ENCODE data around the gene SCN10A. TPM values are rescaled to one million over a fixed set of nuclear protein-coding genes. Genes with fewer than 3 reads are reported as not detected.

Gene SCN10A
- total RNA-seq, 1 donor from 2014 or later = not detected

DNA sequence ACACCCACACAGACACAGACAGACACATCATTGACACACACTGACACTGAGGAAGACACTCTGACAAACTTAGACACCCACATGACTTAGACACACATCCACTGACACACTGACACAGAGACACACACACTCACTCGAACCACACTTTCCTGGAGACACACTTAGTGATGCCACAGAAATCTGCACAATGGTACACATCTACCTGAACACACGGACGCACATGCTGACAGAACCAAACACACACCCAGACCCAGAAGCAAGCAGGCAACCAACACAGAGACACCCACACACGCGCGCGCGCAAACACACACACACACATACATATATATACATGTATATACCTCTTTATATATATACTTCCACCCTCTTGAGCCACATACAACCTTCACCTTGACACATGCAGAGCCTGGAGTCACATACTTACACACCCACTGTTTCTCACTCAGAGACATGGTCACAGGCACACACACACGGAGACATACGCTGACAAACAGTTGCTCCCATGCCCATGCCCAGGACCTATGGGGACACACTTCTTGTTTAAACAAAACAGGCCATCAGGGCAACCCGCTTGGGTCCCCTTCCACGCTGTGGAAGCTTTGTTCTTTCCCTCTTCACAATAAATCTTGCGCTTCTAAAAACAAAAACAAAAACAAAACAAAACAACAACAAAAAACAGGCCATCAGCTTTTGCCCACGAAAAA lies 165.6 kb downstream of the SCN10A start:
- DNase-seq = peak; percentile 12

DNA sequence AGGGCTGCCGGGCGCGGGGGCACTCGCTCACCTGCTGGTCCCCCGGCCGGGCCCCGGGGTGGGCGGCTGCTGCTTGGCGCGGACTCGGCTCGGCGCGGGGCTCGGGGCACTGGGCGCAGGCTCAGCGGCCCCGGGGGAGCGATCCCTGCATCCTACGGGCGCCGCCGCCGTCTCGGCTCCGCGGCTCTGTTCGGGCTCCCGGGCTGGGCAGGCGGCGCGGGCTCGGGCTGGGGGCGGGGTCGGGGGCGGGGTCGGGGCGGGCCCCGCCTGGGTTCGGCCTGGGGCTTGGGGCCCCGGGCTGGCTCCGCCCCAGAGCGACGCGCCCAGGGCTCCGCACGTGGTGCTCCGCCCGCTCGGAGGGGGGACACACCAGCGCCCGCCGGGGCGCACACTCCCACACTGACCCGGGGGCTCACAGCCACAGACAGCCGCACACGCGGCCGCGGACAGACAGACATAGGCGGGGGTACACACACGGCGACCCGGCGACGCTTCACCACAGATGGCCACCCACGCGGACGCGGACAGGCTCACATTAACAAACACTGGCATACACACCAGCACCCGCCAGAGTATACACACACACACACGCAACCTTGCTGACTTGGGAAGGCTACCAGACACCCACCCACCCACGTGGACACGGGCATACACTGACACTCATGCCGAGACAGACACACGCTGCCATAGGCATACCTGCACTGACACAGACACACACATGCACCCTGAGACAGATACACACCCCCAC lies 166.3 kb downstream of the SCN10A start, which contains the start of gene SCN5A:
TSS of gene SCN5A (minus strand) at position 188 of the 748 bp plus-strand sequence. CDS start 16,380 bp downstream, outside the sequence.
- DNase-seq = peak; percentile 11

DNA sequence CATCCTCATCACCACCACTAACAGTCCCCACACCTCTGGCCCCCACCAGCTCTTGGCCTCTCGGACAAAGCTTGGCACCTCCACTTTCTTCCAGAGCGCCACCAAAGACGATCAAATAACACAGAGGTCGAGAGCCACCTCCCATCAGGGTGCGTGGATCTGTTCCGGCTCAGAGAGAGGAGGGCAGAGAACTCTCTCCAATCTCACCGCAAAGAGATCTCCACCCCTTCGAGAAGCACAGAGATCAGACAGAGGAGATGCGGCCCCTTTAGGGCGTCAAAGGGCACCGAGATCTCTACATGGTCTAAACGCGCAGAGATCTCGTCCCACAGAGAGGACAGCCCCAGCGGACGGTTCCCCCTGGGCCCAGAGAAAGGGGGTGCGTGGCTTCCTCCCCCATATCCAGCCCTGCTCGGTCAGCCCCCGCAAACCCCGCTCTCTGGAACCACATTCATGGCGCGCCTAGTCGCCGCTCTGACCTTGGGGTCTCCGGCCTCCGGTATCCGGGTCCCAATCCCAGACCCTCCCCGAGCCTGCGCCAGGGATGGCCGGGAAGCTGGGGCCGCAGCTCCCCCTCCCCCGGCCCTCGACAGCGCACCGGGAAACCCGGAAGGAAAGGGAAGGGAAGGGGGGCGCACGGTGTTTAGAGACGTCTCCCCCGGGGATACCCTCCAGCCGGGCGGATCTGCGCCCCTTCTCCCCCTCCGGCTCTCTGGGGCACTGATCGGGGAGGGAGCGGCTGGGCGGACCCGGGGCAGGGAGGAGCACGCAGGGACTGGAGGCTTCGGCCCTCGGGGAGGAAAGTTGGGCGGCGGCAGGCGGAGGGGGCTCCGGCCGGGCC lies 167.1 kb downstream of the SCN10A start:
- no peak for DNase-seq

DNA sequence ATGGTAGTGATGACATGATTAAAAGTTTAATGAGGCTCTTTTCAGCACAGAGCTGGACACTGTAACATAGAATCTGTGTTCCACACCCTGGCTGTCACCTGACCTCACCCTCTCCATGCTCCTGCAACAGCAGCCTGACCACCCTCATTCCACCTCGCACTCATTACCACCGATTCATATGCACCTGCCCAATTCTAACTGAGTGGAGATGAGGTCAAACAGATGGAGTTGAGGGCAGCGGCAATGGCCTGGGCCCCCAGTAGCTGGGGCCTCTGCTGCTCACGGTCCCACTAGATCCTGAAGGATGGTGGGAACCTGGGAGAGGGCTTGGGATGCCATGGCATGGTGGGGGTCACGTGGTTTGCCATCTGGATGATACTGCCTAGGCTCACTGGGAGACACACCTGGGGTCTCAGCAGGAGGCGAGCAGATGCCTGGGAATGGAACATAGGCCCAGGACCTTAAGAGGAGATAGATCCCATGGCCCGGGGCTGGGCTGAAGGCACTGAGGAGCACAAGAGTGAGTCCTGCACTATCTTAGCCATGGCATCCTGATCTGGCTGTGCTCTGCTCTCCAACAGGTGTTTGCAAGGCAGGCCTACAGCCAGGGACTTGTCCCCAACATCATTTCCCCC lies 167.9 kb downstream of the SCN10A start:
- DNase-seq = no peak

DNA sequence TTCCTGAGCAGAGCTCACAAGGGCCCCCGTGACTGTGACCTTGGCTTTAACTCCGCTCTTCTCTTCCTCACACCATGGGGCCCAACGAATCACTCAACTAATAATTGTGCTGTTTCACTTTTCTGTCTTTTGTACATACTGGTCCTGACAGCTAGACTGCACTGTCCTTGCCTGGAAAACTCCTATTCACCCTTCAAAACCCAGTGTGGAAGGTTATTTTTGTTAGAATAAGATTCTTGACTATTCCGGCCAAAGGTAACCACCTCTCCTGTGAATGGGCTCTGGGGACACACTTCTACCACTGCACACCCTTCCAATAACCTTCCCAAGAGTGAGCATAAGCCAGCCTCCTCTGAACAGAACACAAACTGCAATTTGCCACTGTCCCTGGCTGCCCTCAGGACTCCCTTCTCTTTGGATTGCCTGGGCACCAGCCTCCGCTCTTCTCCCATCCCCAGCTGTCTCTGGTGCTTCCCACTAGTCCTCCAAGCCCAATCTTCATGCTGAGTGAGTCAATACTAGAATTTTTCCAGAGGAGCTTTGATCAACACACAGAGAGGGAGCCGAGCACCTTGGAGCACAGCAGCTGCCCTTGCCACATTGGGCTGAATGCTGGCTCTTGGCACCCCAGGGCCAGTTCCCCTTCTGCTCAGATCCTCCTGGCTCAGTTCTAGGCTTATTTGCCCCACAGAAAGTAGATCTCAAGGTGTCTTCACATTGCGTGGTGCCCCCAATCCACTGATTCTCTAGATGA lies 168.6 kb downstream of the SCN10A start:
- no peak for DNase-seq

Other genes starting within 250 kb of the SCN10A start
- gene SCN5A, start 166.5 kb downstream of the SCN10A start, total RNA-seq = 0.39 TPM
- 1.9 TPM for gene SCN11A, start 235.7 kb upstream of the SCN10A start, total RNA-seq
- gene WDR48, start 235.8 kb upstream of the SCN10A start, total RNA-seq = 44.1 TPM